Mucosa of rectum (tissue), 2 donors: ENCODE results near the gene SPATA20.
A peak's percentile ranks its signal among the peaks of the same experiment; 100 is the strongest.

Experiments
- H3K27ac ChIP-seq, 2 donors: one replicate each; pipeline ENCODE4 v1.7.0; 2013; ENCODE audit warnings: inconsistent platforms in 2 of 2, low read depth in 2 of 2, low read length in 2 of 2
- H3K27me3 ChIP-seq, 2 donors: one replicate each; pipeline ENCODE4 v1.7.0; 2013; ENCODE audit warnings: low read length in 2 of 2; ENCODE audit not compliant: control insufficient read depth in 2 of 2, insufficient read depth in 2 of 2
- H3K36me3 ChIP-seq, 2 donors: one replicate each; pipeline ENCODE4 v1.7.0; 2013; ENCODE audit warnings: low read length in 2 of 2; ENCODE audit not compliant: control insufficient read depth in 2 of 2, insufficient read depth in 2 of 2
- H3K4me1 ChIP-seq, 2 donors: one replicate each; pipeline ENCODE4 v1.7.0; 2013; ENCODE audit warnings: low read length in 2 of 2, mild to moderate bottlenecking in 1 of 2; ENCODE audit not compliant: control insufficient read depth in 2 of 2, insufficient read depth in 2 of 2
- H3K4me3 ChIP-seq, 2 donors: one replicate each; pipeline ENCODE4 v1.7.0; 2013; ENCODE audit warnings: low read length in 2 of 2
- H3K9ac ChIP-seq, 2 donors: one replicate each; pipeline ENCODE4 v1.7.0; 2013; ENCODE audit warnings: low read length in 2 of 2, low read depth in 1 of 2, mild to moderate bottlenecking in 1 of 2
- H3K9me3 ChIP-seq, 2 donors: one replicate each; pipeline ENCODE4 v1.7.0; 2013; ENCODE audit warnings: low read length in 2 of 2; ENCODE audit not compliant: control insufficient read depth in 2 of 2
- donor health status: healthy.
- donor health status: Normal muscosa, but diverticular disease.

Gene SPATA20

GRCh38 chr17:50533185-50533584 is 13.8 kb upstream of the SPATA20 start:
- peak overlapping the region; percentile 68 to 86 for H3K4me3 ChIP-seq
- peaks cover 10 to 18% of the 10 kb centered on the region in 2 donors for H3K27me3 ChIP-seq
- no peaks in the 10 kb centered on the region for H3K9me3 ChIP-seq
- peak overlapping the region; percentile 91 to 97 for H3K27ac ChIP-seq
- H3K36me3 ChIP-seq: peaks cover 9 to 21% of the 10 kb centered on the region in 2 donors
- H3K4me1 ChIP-seq: peaks cover 23 to 43% of the 10 kb centered on the region in 2 donors
- H3K9ac ChIP-seq: peak overlapping the region; percentile 74 to 90

- peaks cover 10 to 18% of the 10 kb centered on the region in 2 donors for H3K27me3 ChIP-seq
Measured at GRCh38 chr17:50533720-50534148, 13.2 kb upstream of the SPATA20 start.

GRCh38 chr17:50534222-50534978 is 12.6 kb upstream of the SPATA20 start:
- Histone ChIP-seq H3K4me3 (peak overlapping the region; percentile 68 to 86), H3K9ac (peak overlapping the region; percentile 74 to 90), H3K36me3 (peaks cover 9 to 31% of the 10 kb centered on the region in 2 donors), H3K9me3 (no peaks in the 10 kb centered on the region), H3K27me3 (peaks cover 10 to 18% of the 10 kb centered on the region in 2 donors), H3K4me1 (peaks cover 33 to 47% of the 10 kb centered on the region in 2 donors), H3K27ac (peak overlapping the region; percentile 91 to 97)

More at GRCh38 chr17:50533720-50534148, 13.2 kb upstream of the SPATA20 start:
- Histone ChIP-seq H3K27ac (peak overlapping the region; percentile 91 to 97), H3K36me3 (peaks cover 9 to 24% of the 10 kb centered on the region in 2 donors), H3K4me1 (peaks cover 28 to 47% of the 10 kb centered on the region in 2 donors), H3K9me3 (no peaks in the 10 kb centered on the region), H3K9ac (peak overlapping the region; percentile 74 to 90), H3K4me3 (peak overlapping the region; percentile 68 to 86)

GRCh38 chr17:50534979-50535326 is 12.0 kb upstream of the SPATA20 start:
- peaks cover 10 to 18% of the 10 kb centered on the region in 2 donors for H3K27me3 ChIP-seq
- H3K4me1 ChIP-seq: peaks cover 33 to 51% of the 10 kb centered on the region in 2 donors
- H3K27ac ChIP-seq: peak overlapping the region; percentile 91 to 97
- peak overlapping the region in 1 of 2 donors; percentile 90 for H3K9ac ChIP-seq
- no peaks in the 10 kb centered on the region for H3K9me3 ChIP-seq
- peaks cover 9 to 37% of the 10 kb centered on the region in 2 donors for H3K36me3 ChIP-seq
- peak overlapping the region; percentile 68 to 86 for H3K4me3 ChIP-seq

GRCh38 chr17:50535407-50535806 is 11.6 kb upstream of the SPATA20 start:
- peaks cover 33 to 56% of the 10 kb centered on the region in 2 donors for H3K4me1 ChIP-seq
- no peak overlapping the region for H3K4me3 ChIP-seq
- H3K9ac ChIP-seq: peak overlapping the region in 1 of 2 donors; percentile 90
- H3K27me3 ChIP-seq: peaks cover 10 to 18% of the 10 kb centered on the region in 2 donors
- H3K36me3 ChIP-seq: peaks cover 9 to 38% of the 10 kb centered on the region in 2 donors
- no peaks in the 10 kb centered on the region for H3K9me3 ChIP-seq
- no peak overlapping the region for H3K27ac ChIP-seq

- H3K27me3 ChIP-seq: peaks cover 6 to 15% of the 10 kb centered on the region in 2 donors
- H3K9ac ChIP-seq: no peak overlapping the region
- H3K27ac ChIP-seq: no peak overlapping the region
- no peak overlapping the region for H3K4me3 ChIP-seq
- peaks cover 9 to 38% of the 10 kb centered on the region in 2 donors for H3K36me3 ChIP-seq
- no peaks in the 10 kb centered on the region for H3K9me3 ChIP-seq
- H3K4me1 ChIP-seq: peaks cover 44 to 66% of the 10 kb centered on the region in 2 donors
Measured at GRCh38 chr17:50536683-50537646, 10.0 kb upstream of the SPATA20 start.

GRCh38 chr17:50537721-50538548 is 9.0 kb upstream of the SPATA20 start:
- Histone ChIP-seq H3K9ac (no peak overlapping the region), H3K27me3 (peaks cover 0 to 9% of the 10 kb centered on the region in 2 donors), H3K27ac (peak overlapping the region in 1 of 2 donors; percentile 6), H3K36me3 (peaks cover 9 to 38% of the 10 kb centered on the region in 2 donors), H3K4me3 (no peak overlapping the region), H3K9me3 (no peaks in the 10 kb centered on the region), H3K4me1 (peaks cover 44 to 65% of the 10 kb centered on the region in 2 donors)

GRCh38 chr17:50538549-50539410 is 8.2 kb upstream of the SPATA20 start:
- Histone ChIP-seq H3K4me1 (peaks cover 47 to 67% of the 10 kb centered on the region in 2 donors), H3K9ac (no peak overlapping the region), H3K27me3 (peaks cover 0 to 2% of the 10 kb centered on the region in 2 donors), H3K36me3 (peaks cover 9 to 38% of the 10 kb centered on the region in 2 donors), H3K9me3 (no peaks in the 10 kb centered on the region), H3K4me3 (no peak overlapping the region), H3K27ac (peak overlapping the region in 1 of 2 donors; percentile 6)
